Stimulated activated CD8-positive, alpha-beta memory T cell treated with anti-CD3 and anti-CD28 coated beads, Interleukin-4, amount 100 ng/mL, for 4 hours (primary cell): ENCODE results near the gene UBXN10.
A peak's percentile ranks its signal among the peaks of the same experiment; 100 is the strongest.

Source experiments
- DNase-seq, 2 donors: peaks; one replicate each; pipeline ENCODE4 v3.0.0-alpha.2; 2020; ENCODE audit warnings: low read depth in 2 of 2, low spot score in 1 of 2

Gene UBXN10

GRCh38 chr1:20182415-20182814 lies 3.5 kb upstream of the UBXN10 start:
- no peak for DNase-seq

- no peak for DNase-seq
These were observed 2.9 kb upstream of the UBXN10 start for GRCh38 chr1:20183035-20183434.

- DNase-seq = no peak
These were observed 2.2 kb upstream of the UBXN10 start for GRCh38 chr1:20183616-20184271.

GRCh38 chr1:20184481-20184900 lies 1.4 kb upstream of the UBXN10 start:
- DNase-seq = no peak

GRCh38 chr1:20184997-20185833 lies 681 bp upstream of the UBXN10 start:
- peak; percentile 21 to 30 for DNase-seq

GRCh38 chr1:20187103-20187812 lies 1.4 kb downstream of the UBXN10 start:
- no peak for DNase-seq

- no peak for DNase-seq
These were observed 2.0 kb downstream of the UBXN10 start for GRCh38 chr1:20187813-20188454.

- DNase-seq = no peak
These were observed 2.5 kb downstream of the UBXN10 start for GRCh38 chr1:20188455-20188817.

GRCh38 chr1:20189664-20190063 lies 3.8 kb downstream of the UBXN10 start:
- no peak for DNase-seq

- no peak for DNase-seq
These were observed 4.6 kb downstream of the UBXN10 start for GRCh38 chr1:20190256-20191160.

- DNase-seq = no peak
These were observed 5.5 kb downstream of the UBXN10 start for GRCh38 chr1:20191266-20191825.

GRCh38 chr1:20192364-20192763 lies 6.5 kb downstream of the UBXN10 start:
- DNase-seq = no peak

- no peak for DNase-seq
These were observed 7.0 kb downstream of the UBXN10 start for GRCh38 chr1:20192871-20193411.

- no peak for DNase-seq
These were observed 8.3 kb downstream of the UBXN10 start for GRCh38 chr1:20194224-20194623.

- peak; percentile 23 to 58 for DNase-seq
These were observed 9.0 kb downstream of the UBXN10 start for GRCh38 chr1:20194757-20195461.

- DNase-seq = no peak
These were observed 9.5 kb downstream of the UBXN10 start for GRCh38 chr1:20195462-20195780.

GRCh38 chr1:20197329-20197791 lies 11.5 kb downstream of the UBXN10 start:
- DNase-seq = no peak

- DNase-seq = no peak
These were observed 12.4 kb downstream of the UBXN10 start for GRCh38 chr1:20198296-20198695.

GRCh38 chr1:20198918-20199317 lies 13.0 kb downstream of the UBXN10 start:
- DNase-seq = no peak
